Heart left ventricle (tissue), 13 donors: ENCODE measurements around the gene LARGE2.

Experiments used
- POLR2A ChIP-seq, 2 donors: fragments of 450-650 bp; IDR thresholded peaks; one replicate each; pipeline ENCODE4 v1.6.1; 2017; ENCODE audit warnings: antibody characterized with exemption in 2 of 2, mild to moderate bottlenecking in 2 of 2, moderate library complexity in 2 of 2
- TF ChIP-seq, protein P1 (sequence below), 12 donors: fragments of 200-600 bp; sonication (generic) in 4 of 12; IDR thresholded peaks; one replicate each; pipeline versions ENCODE4 v1.5.0 to v1.8.0; 2018 to 2022; ENCODE audit warnings: antibody characterized with exemption in 12 of 12, mild to moderate bottlenecking in 5 of 12
- donor health status: ischemic (EF 13 %, LVEDD 7.1; RV severe dilation, severe dysfunction).
- donor health status: DM: no; HTN: yes; CAD: no.
- donor health status: DM: no; HTN: no; CAD: no.
- donor health status: ischemic (EF 25% LVEDD 6.9; RV normal size, moderate dysfunction).
- donor health status: ischemic (EF 25% LVEDD 5.7; RV mildly dilated, moderate dysfunction).
- donor health status: ischemic (EF 35%, LVEDD 5.7; RV mildly dilated, moderate dysfunction).
- donor health status: nonischemic (EF 11% LVEDD 7.7; RV severe dilation, severe dysfunction).
- donor health status: DM: yes; HTN: yes; CAD: no.
- donor health status: PGD.
- donor health status: ischemic (EF 29% LVEDD 5.4; RV normal size, mild dysfunction).
- donor health status: nonischemic (EF 23%, LVEDD 6.1; RV moderate dilation, normal function).

DNA sequence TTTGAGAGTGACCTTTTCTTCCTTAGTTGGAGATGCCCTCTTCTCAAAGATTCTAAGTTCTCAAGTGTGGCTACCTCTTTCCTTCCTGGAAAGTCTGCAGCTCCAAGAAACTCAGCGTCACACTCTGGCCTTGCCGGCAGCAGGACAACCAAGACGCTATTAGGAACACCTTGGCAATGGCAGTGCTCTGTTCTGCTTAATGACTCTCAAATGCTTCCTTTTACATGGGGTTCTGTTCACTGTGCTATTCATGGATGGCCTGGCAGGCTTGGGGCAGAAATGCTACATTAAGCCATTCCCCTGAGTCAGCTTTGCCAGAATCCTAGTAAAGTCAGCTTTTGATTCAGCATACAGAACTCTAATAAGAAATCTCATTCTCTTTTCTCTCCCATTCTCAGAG lies 25.9 kb downstream of the LARGE2 start:
- TF ChIP-seq, protein P1, sequence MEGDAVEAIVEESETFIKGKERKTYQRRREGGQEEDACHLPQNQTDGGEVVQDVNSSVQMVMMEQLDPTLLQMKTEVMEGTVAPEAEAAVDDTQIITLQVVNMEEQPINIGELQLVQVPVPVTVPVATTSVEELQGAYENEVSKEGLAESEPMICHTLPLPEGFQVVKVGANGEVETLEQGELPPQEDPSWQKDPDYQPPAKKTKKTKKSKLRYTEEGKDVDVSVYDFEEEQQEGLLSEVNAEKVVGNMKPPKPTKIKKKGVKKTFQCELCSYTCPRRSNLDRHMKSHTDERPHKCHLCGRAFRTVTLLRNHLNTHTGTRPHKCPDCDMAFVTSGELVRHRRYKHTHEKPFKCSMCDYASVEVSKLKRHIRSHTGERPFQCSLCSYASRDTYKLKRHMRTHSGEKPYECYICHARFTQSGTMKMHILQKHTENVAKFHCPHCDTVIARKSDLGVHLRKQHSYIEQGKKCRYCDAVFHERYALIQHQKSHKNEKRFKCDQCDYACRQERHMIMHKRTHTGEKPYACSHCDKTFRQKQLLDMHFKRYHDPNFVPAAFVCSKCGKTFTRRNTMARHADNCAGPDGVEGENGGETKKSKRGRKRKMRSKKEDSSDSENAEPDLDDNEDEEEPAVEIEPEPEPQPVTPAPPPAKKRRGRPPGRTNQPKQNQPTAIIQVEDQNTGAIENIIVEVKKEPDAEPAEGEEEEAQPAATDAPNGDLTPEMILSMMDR (IDR thresholded peaks at IDR 0.05): no peak
- no peak for TF ChIP-seq POLR2A (IDR thresholded peaks at IDR 0.05)
